Activated naive CD8-positive, alpha-beta T cell (primary cell): ENCODE results near the gene PLB1.

Experiments
- H3K27ac Mint-ChIP-seq: one replicate; pipeline ENCODE4 v1.8.0; 2021; ENCODE audit warnings: mixed read lengths
- H3K27me3 Mint-ChIP-seq: one replicate; pipeline ENCODE4 v1.8.0; 2021; ENCODE audit warnings: mixed read lengths
- H3K36me3 Mint-ChIP-seq: one replicate; pipeline ENCODE4 v1.8.0; 2021; ENCODE audit warnings: mixed read lengths
- H3K4me1 Mint-ChIP-seq: one replicate; pipeline ENCODE4 v1.8.0; 2021; ENCODE audit warnings: low read depth, mixed read lengths
- H3K4me3 Mint-ChIP-seq: one replicate; pipeline ENCODE4 v1.8.0; 2021; ENCODE audit warnings: mild to moderate bottlenecking, mixed read lengths
- H3K9me3 Mint-ChIP-seq: one replicate; pipeline ENCODE4 v1.8.0; 2021; ENCODE audit warnings: low read depth, mixed read lengths

Gene PLB1

GRCh38 chr2:28477087-28477486 lies 18.8 kb upstream of the PLB1 start:
- no peak overlapping the region for H3K4me3 Mint-ChIP-seq
- no peaks in the 10 kb centered on the region for H3K4me1 Mint-ChIP-seq
- no peaks in the 10 kb centered on the region for H3K27me3 Mint-ChIP-seq
- H3K27ac Mint-ChIP-seq: no peak overlapping the region
- H3K36me3 Mint-ChIP-seq: no peaks in the 10 kb centered on the region
- H3K9me3 Mint-ChIP-seq: peaks cover 3% of the 10 kb centered on the region

- H3K27ac Mint-ChIP-seq: no peak overlapping the region
- no peaks in the 10 kb centered on the region for H3K27me3 Mint-ChIP-seq
- H3K9me3 Mint-ChIP-seq: peaks cover 3% of the 10 kb centered on the region
- H3K36me3 Mint-ChIP-seq: no peaks in the 10 kb centered on the region
- no peak overlapping the region for H3K4me3 Mint-ChIP-seq
- H3K4me1 Mint-ChIP-seq: no peaks in the 10 kb centered on the region
These were observed 18.2 kb upstream of the PLB1 start for GRCh38 chr2:28477645-28478044.

GRCh38 chr2:28480403-28481049 lies 15.3 kb upstream of the PLB1 start:
- Mint-ChIP-seq H3K27me3 (no peaks in the 10 kb centered on the region), H3K36me3 (no peaks in the 10 kb centered on the region), H3K9me3 (peaks cover 3% of the 10 kb centered on the region), H3K4me3 (no peak overlapping the region), H3K4me1 (no peaks in the 10 kb centered on the region), H3K27ac (no peak overlapping the region)

- Mint-ChIP-seq H3K9me3 (peaks cover 3% of the 10 kb centered on the region), H3K27me3 (no peaks in the 10 kb centered on the region), H3K27ac (no peak overlapping the region), H3K4me1 (no peaks in the 10 kb centered on the region), H3K36me3 (no peaks in the 10 kb centered on the region), H3K4me3 (no peak overlapping the region)
These were observed 14.0 kb upstream of the PLB1 start for GRCh38 chr2:28481905-28482304.

GRCh38 chr2:28484835-28485234 lies 11.0 kb upstream of the PLB1 start:
- Mint-ChIP-seq H3K4me3 (no peak overlapping the region), H3K27ac (no peak overlapping the region), H3K36me3 (no peaks in the 10 kb centered on the region), H3K27me3 (no peaks in the 10 kb centered on the region), H3K9me3 (peaks cover 3% of the 10 kb centered on the region), H3K4me1 (no peaks in the 10 kb centered on the region)

GRCh38 chr2:28486526-28486925 lies 9.3 kb upstream of the PLB1 start:
- Mint-ChIP-seq H3K4me1 (no peaks in the 10 kb centered on the region), H3K4me3 (no peak overlapping the region), H3K9me3 (no peaks in the 10 kb centered on the region), H3K27me3 (no peaks in the 10 kb centered on the region), H3K27ac (no peak overlapping the region), H3K36me3 (no peaks in the 10 kb centered on the region)

- H3K27ac Mint-ChIP-seq: no peak overlapping the region
- H3K36me3 Mint-ChIP-seq: no peaks in the 10 kb centered on the region
- H3K4me1 Mint-ChIP-seq: no peaks in the 10 kb centered on the region
- no peak overlapping the region for H3K4me3 Mint-ChIP-seq
- H3K27me3 Mint-ChIP-seq: no peaks in the 10 kb centered on the region
- H3K9me3 Mint-ChIP-seq: no peaks in the 10 kb centered on the region
These were observed 8.6 kb upstream of the PLB1 start for GRCh38 chr2:28487258-28487657.

- Mint-ChIP-seq H3K4me3 (no peak overlapping the region), H3K27ac (no peak overlapping the region), H3K4me1 (no peaks in the 10 kb centered on the region), H3K27me3 (no peaks in the 10 kb centered on the region), H3K36me3 (no peaks in the 10 kb centered on the region), H3K9me3 (no peaks in the 10 kb centered on the region)
These were observed 7.6 kb upstream of the PLB1 start for GRCh38 chr2:28488083-28488830.

GRCh38 chr2:28488858-28489575 lies 6.8 kb upstream of the PLB1 start:
- Mint-ChIP-seq H3K27ac (no peak overlapping the region), H3K36me3 (no peaks in the 10 kb centered on the region), H3K4me3 (no peak overlapping the region), H3K27me3 (no peaks in the 10 kb centered on the region), H3K9me3 (no peaks in the 10 kb centered on the region), H3K4me1 (no peaks in the 10 kb centered on the region)

- Mint-ChIP-seq H3K9me3 (no peaks in the 10 kb centered on the region), H3K36me3 (no peaks in the 10 kb centered on the region)
These were observed 5.3 kb upstream of the PLB1 start for GRCh38 chr2:28490558-28490957.

GRCh38 chr2:28492282-28492681 lies 3.6 kb upstream of the PLB1 start:
- Mint-ChIP-seq H3K9me3 (no peaks in the 10 kb centered on the region), H3K27me3 (no peaks in the 10 kb centered on the region), H3K36me3 (no peaks in the 10 kb centered on the region), H3K4me3 (no peak overlapping the region), H3K4me1 (no peaks in the 10 kb centered on the region), H3K27ac (no peak overlapping the region)

More at GRCh38 chr2:28490558-28490957, 5.3 kb upstream of the PLB1 start:
- H3K4me1 Mint-ChIP-seq: no peaks in the 10 kb centered on the region
- no peak overlapping the region for H3K27ac Mint-ChIP-seq
- no peaks in the 10 kb centered on the region for H3K27me3 Mint-ChIP-seq
- no peak overlapping the region for H3K4me3 Mint-ChIP-seq

- no peaks in the 10 kb centered on the region for H3K27me3 Mint-ChIP-seq
- H3K9me3 Mint-ChIP-seq: no peaks in the 10 kb centered on the region
- H3K4me3 Mint-ChIP-seq: no peak overlapping the region
- H3K36me3 Mint-ChIP-seq: no peaks in the 10 kb centered on the region
- no peaks in the 10 kb centered on the region for H3K4me1 Mint-ChIP-seq
- H3K27ac Mint-ChIP-seq: no peak overlapping the region
These were observed 2.2 kb upstream of the PLB1 start for GRCh38 chr2:28493636-28494035.

- H3K9me3 Mint-ChIP-seq: no peaks in the 10 kb centered on the region
- peaks cover 3% of the 10 kb centered on the region for H3K36me3 Mint-ChIP-seq
- H3K4me1 Mint-ChIP-seq: no peaks in the 10 kb centered on the region
- H3K4me3 Mint-ChIP-seq: no peak overlapping the region
- no peaks in the 10 kb centered on the region for H3K27me3 Mint-ChIP-seq
- H3K27ac Mint-ChIP-seq: no peak overlapping the region
These were observed 921 bp downstream of the PLB1 start for GRCh38 chr2:28496781-28497180.

GRCh38 chr2:28497206-28497605 lies 1.3 kb downstream of the PLB1 start:
- Mint-ChIP-seq H3K27ac (no peak overlapping the region), H3K4me3 (no peak overlapping the region), H3K27me3 (no peaks in the 10 kb centered on the region), H3K9me3 (no peaks in the 10 kb centered on the region), H3K36me3 (peaks cover 3% of the 10 kb centered on the region), H3K4me1 (no peaks in the 10 kb centered on the region)

- no peaks in the 10 kb centered on the region for H3K27me3 Mint-ChIP-seq
- H3K4me3 Mint-ChIP-seq: no peak overlapping the region
- H3K9me3 Mint-ChIP-seq: no peaks in the 10 kb centered on the region
- no peak overlapping the region for H3K27ac Mint-ChIP-seq
- no peaks in the 10 kb centered on the region for H3K4me1 Mint-ChIP-seq
- H3K36me3 Mint-ChIP-seq: peaks cover 3% of the 10 kb centered on the region
These were observed 3.4 kb downstream of the PLB1 start for GRCh38 chr2:28499282-28499681.
